GM19463 (cell line): Measurements from ENCODE around the gene NELL2.

Source experiments
- ATAC-seq: cut with Tn5 transposase; IDR thresholded peaks from one replicate; pipeline ENCODE4 v1.9.1; 2021; ENCODE audit warnings: mild to moderate bottlenecking, moderate library complexity; ENCODE audit not compliant: unreplicated experiment

Gene NELL2

GRCh38 chr12:44627387-44628166 lies 248.5 kb downstream of the NELL2 start:
- ATAC-seq, result no peak

GRCh38 chr12:44626883-44627282 lies 249.2 kb downstream of the NELL2 start:
- no peak for ATAC-seq

GRCh38 chr12:44618946-44619345 lies 257.2 kb downstream of the NELL2 start:
- no peak for ATAC-seq

GRCh38 chr12:44616402-44616801 lies 259.7 kb downstream of the NELL2 start:
- no peak for ATAC-seq

GRCh38 chr12:44611538-44611937 lies 264.6 kb downstream of the NELL2 start:
- ATAC-seq, result no peak

GRCh38 chr12:44603701-44604100 lies 272.4 kb downstream of the NELL2 start:
- no peak for ATAC-seq

GRCh38 chr12:44592626-44593025 lies 283.5 kb downstream of the NELL2 start:
- ATAC-seq, result no peak

- ATAC-seq, result no peak
Observed at GRCh38 chr12:44589697-44590096, 286.4 kb downstream of the NELL2 start.

- ATAC-seq, result no peak
Observed at GRCh38 chr12:44588651-44589050, 287.5 kb downstream of the NELL2 start.

- no peak for ATAC-seq
Observed at GRCh38 chr12:44584625-44585024, 291.5 kb downstream of the NELL2 start.

GRCh38 chr12:44582521-44582920 lies 293.6 kb downstream of the NELL2 start:
- ATAC-seq, result no peak

GRCh38 chr12:44581642-44582242 lies 294.4 kb downstream of the NELL2 start:
- no peak for ATAC-seq

- no peak for ATAC-seq
Observed at GRCh38 chr12:44574586-44574985, 301.5 kb downstream of the NELL2 start.

- no peak for ATAC-seq
Observed at GRCh38 chr12:44573723-44574122, 302.4 kb downstream of the NELL2 start.

GRCh38 chr12:44571006-44571550 lies 305.0 kb downstream of the NELL2 start:
- no peak for ATAC-seq

GRCh38 chr12:44570036-44570583 lies 306.0 kb downstream of the NELL2 start:
- no peak for ATAC-seq

- no peak for ATAC-seq
Observed at GRCh38 chr12:44565163-44565562, 311.0 kb downstream of the NELL2 start.

GRCh38 chr12:44563486-44563885 lies 312.6 kb downstream of the NELL2 start:
- ATAC-seq, result no peak

GRCh38 chr12:44558340-44559100 lies 317.6 kb downstream of the NELL2 start:
- ATAC-seq, result no peak

GRCh38 chr12:44555454-44555853 lies 320.7 kb downstream of the NELL2 start:
- ATAC-seq, result no peak

GRCh38 chr12:44551631-44552030 lies 324.5 kb downstream of the NELL2 start:
- no peak for ATAC-seq
